Kidney (tissue), 14 donors: ENCODE measurements around the gene LMAN2L. TPM values are rescaled to one million over a fixed set of nuclear protein-coding genes. Genes with fewer than 3 reads are reported as not detected.

Experiments used
- DNase-seq, 5 donors: peaks; one replicate each; pipeline ENCODE4 v3.0.0-alpha.2; 2013 to 2020
- FAIRE-seq: peaks from 2 replicates; lab custom pipeline; 2012; peaks lifted over from hg19 to GRCh38; lab: Jason Lieb, UNC
- H3K27ac ChIP-seq, 2 donors: one replicate each; pipeline ENCODE4 v1.7.0; 2013; ENCODE audit warnings: low read depth in 2 of 2, low read length in 2 of 2, inconsistent platforms in 1 of 2
- H3K27me3 ChIP-seq: one replicate; pipeline ENCODE4 v1.7.1; 2013; ENCODE audit warnings: low read length, inconsistent platforms; ENCODE audit not compliant: control insufficient read depth, insufficient read depth
- H3K36me3 ChIP-seq, 3 donors: one replicate each; pipeline versions ENCODE4 v1.7.0 to v1.7.1; 2013; ENCODE audit warnings: low read length in 3 of 3, control low read depth in 1 of 3, inconsistent platforms in 1 of 3; ENCODE audit not compliant: insufficient read depth in 3 of 3, control insufficient read depth in 2 of 3
- H3K4me1 ChIP-seq, 3 donors: one replicate each; pipeline versions ENCODE4 v1.7.0 to v1.7.1; 2013; ENCODE audit warnings: low read length in 3 of 3, inconsistent platforms in 1 of 3, low read depth in 1 of 3; ENCODE audit not compliant: control insufficient read depth in 2 of 3, insufficient read depth in 2 of 3
- H3K4me3 ChIP-seq, 3 donors: one replicate each; pipeline versions ENCODE4 v1.7.0 to v1.8.1; 2013; ENCODE audit warnings: low read length in 3 of 3, control low read depth in 1 of 3, inconsistent platforms in 1 of 3
- H3K9ac ChIP-seq, 3 donors: one replicate each; pipeline versions ENCODE4 v1.7.0 to v1.7.1; 2013; ENCODE audit warnings: low read length in 3 of 3, control low read depth in 1 of 3, inconsistent platforms in 1 of 3
- H3K9me3 ChIP-seq, 3 donors: one replicate each; pipeline versions ENCODE4 v1.7.0 to v1.7.1; 2013; ENCODE audit warnings: low read length in 3 of 3, control low read depth in 1 of 3, inconsistent platforms in 1 of 3; ENCODE audit not compliant: control insufficient read depth in 2 of 3, insufficient read depth in 1 of 3
- CTCF ChIP-seq: IDR thresholded peaks from 3 replicates; pipeline ENCODE4 v1.5.1; 2012; ENCODE audit warnings: mild to moderate bottlenecking, moderate library complexity, borderline replicate concordance; ENCODE audit not compliant: insufficient read depth; ENCODE audit errors: extremely low read depth
- intact Hi-C: fragments of 100-400 bp; cut with DNase I; formaldehyde crosslinking; loops from one replicate; pipeline ENCODE4 v1.11.1; 2022
- polyA plus RNA-seq: library from polyadenylated mRNA; stranded (reverse); fragments of 350-450 nt; fragmentation: Illumina TruSeq; extraction: RNeasy Lipid Tissue Mini Kit (QIAGEN cat#74804); gene quantifications from one replicate; pipeline ENCODE4 v1.2.3, GENCODE V29; 2014; ENCODE audit warnings: low read depth, low replicate concordance; ENCODE audit not compliant: insufficient read depth
- total RNA-seq: library from RNA; stranded (reverse); fragmentation: NEBNext Ultra II Directional; extraction: Animal tissue kit (Norgen Biotek cat#: 25700); gene quantifications from one replicate; pipeline ENCODE4 v1.2.1, GENCODE V29; 2021
- donor health status: control.
- donor health status: control.
- donor health status: control.
- donor health status: control.
- donor health status: control.
- donor health status: DM: yes; HTN: yes; CAD: no.
- donor health status: Normal renal cell carcinoma (clear cell type).

The LMAN2L gene
- total and polyA plus RNA-seq, 2 donors from 2014 or later: 23.0 to 25.3 TPM

GRCh38 chr2:96689431-96689991, 50.4 kb downstream of the LMAN2L start:
- H3K27ac ChIP-seq: no peak overlapping the region
- no peaks in the 10 kb centered on the region for H3K27me3 ChIP-seq
- no peaks in the 10 kb centered on the region for H3K9me3 ChIP-seq
- no peak for TF ChIP-seq CTCF
- no peaks in the 10 kb centered on the region for H3K4me1 ChIP-seq
- FAIRE-seq (no peak), DNase-seq (no peak)
- no peaks in the 10 kb centered on the region for H3K36me3 ChIP-seq
- intact Hi-C loops: no loop called here
- no peak overlapping the region for H3K4me3 ChIP-seq
- no peak overlapping the region for H3K9ac ChIP-seq

GRCh38 chr2:96688649-96689430, 51.0 kb downstream of the LMAN2L start:
- Histone ChIP-seq H3K4me1 (no peaks in the 10 kb centered on the region), H3K9me3 (no peaks in the 10 kb centered on the region), H3K36me3 (no peaks in the 10 kb centered on the region), H3K27me3 (no peaks in the 10 kb centered on the region), H3K9ac (no peak overlapping the region), H3K4me3 (no peak overlapping the region), H3K27ac (no peak overlapping the region)
- intact Hi-C loops: no loop called here
- DNase-seq: no peak
- FAIRE-seq: no peak
- no peak for TF ChIP-seq CTCF

- no peak for DNase-seq
- no peak overlapping the region for H3K4me3 ChIP-seq
- no peaks in the 10 kb centered on the region for H3K36me3 ChIP-seq
- intact Hi-C loops: no loop called here
- no peak for TF ChIP-seq CTCF
- H3K27me3 ChIP-seq: no peaks in the 10 kb centered on the region
- no peaks in the 10 kb centered on the region for H3K4me1 ChIP-seq
- H3K9me3 ChIP-seq: no peaks in the 10 kb centered on the region
- no peak overlapping the region for H3K9ac ChIP-seq
- H3K27ac ChIP-seq: no peak overlapping the region
- FAIRE-seq: no peak
These were observed 51.9 kb downstream of the LMAN2L start for GRCh38 chr2:96687711-96688640.
